ENCODE results near the gene PARP15.

The PARP15 gene

DNA sequence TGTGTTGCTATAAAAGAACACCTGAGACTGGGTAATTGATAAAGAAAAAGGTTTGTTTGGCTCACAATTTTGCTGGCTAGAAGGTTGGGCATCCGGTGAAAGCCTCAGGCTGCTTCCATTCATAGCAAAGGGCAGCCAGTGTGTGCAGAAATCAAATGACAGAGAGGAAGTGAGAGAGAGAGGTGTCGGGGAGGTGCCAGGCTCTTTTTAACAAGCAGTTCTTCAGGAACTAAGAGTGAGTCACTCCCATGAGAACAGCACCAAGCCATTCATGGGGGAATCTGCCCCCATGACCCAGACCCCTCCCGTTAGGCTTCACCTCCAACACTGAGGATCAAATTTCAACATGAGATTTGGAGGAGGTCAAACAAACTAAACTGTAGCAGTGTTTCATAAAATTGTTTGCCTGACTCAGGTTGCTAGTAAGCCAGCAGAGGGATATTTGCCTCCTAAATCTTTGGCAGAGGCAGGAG lies 4.5 kb upstream of the PARP15 start:
- DNase-seq (ENCODE audit: low spot score): no peak

DNA sequence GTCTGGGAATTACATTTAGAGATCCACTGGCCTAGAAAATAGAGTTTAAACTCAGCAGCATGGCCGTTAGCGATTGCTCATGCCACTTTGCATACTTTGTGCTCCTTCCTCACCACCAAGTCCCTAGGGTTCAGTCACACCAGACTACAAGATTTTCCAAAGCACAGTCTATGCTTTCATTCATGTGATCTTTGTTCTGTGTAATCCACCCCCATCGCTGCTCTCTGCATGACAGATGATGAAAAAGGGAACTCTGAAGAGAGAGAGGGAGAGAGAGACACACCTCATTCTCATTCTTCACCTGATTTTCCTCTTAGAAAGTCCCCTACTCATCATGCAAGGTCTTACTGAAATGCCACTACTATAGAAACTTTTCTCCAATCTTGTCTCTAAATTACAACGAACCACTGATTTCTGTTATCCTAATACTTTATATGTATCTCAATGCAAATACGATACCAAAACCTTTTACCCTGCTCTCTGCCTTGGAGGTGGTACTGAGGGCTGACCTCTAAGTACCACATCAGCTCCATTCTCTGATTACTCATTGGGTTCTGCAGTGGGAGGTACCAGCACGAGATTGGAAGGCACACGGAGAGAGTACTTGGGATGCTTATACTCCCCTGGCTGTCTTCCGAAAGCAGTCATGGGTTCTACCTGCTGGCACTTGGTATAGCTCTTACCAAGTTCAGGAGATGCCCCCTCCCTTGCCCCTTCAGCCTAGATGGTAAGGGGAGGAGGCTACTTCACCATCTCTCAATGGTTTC lies 1.1 kb upstream of the PARP15 start:
- no peak for DNase-seq (ENCODE audit: low spot score)

- DNase-seq (ENCODE audit: low spot score): no peak
These were observed 755 bp downstream of the PARP15 start for GRCh38 chr3:122578069-122578740.

DNA sequence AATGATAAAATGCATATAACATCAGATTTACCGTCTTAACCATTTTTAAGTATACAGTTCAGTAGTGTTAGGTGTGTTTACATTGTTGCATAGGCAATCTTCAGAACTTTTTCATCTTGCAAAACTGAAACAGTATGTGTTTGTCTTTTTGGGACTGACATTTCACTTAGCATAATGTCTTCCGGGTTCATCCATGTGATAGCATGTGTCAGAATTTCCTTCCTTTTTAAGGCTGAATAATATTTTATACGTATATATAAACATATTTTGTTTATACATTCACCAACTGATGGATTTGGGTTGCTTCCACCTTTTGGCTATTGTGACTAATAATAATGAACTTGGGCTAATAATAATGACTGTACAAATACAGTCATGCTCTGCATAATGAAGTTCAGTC lies 3.0 kb downstream of the PARP15 start:
- DNase-seq (ENCODE audit: low spot score): no peak

GRCh38 chr3:122581622-122582021 lies 4.2 kb downstream of the PARP15 start:
- DNase-seq (ENCODE audit: low spot score): no peak

- no peak for DNase-seq (ENCODE audit: low spot score)
These were observed 4.9 kb downstream of the PARP15 start for GRCh38 chr3:122582390-122582789.

- DNase-seq (ENCODE audit: low spot score): no peak
These were observed 8.6 kb downstream of the PARP15 start for GRCh38 chr3:122586098-122586497.

DNA sequence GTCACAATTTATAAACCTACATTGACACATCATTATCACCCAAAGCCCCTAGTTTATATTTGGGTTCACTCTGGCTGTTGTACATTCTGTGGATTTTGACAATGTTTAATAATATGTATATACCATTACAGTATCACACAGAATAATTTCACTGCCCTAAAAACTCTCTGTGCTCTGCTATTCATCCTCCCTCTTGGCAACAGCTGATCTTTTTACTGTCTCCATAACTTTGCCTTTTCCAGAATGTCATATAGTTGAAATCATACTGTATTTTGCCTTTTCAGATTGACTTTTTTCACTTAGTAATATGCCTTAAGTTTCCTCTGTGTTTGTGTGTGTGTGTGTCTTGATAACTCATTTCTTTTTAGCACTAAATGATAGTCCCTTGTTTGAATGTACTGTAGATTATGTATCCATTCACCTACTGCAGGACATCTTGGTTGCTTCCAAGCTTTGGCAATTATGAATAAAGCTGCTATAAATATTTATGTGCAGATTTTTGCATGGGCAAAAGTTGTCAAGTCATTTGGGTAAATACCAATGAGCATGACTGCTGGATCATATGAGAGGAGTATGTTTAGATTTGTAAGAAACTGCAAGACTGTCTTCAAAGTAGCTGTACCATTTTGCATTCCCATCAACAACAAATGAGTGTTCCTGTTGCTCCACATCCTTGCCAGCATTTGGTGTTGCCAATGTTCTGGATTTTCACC lies 9.5 kb downstream of the PARP15 start:
- no peak for DNase-seq (ENCODE audit: low spot score)

- DNase-seq (ENCODE audit: low spot score): no peak
These were observed 10.1 kb downstream of the PARP15 start for GRCh38 chr3:122587572-122587971.

DNA sequence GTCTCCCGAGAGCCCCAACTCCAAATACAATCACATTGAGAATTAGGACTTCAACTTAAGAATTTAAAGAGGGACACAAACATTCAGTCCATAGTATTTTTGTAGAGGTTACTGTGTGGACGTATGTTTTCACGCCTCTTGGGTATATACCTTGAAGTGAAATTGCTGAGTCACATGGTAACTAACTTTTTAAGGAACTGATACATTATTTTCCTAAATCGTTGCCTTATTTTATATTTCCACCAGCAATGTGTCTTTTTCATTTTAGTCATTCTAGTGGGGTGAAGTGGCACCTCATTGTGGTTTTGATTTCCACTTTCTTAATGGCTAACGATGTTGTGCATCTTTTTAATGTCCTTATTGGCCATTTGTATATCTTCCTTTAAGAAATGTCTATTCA lies 11.8 kb downstream of the PARP15 start:
- no peak for DNase-seq (ENCODE audit: low spot score)

DNA sequence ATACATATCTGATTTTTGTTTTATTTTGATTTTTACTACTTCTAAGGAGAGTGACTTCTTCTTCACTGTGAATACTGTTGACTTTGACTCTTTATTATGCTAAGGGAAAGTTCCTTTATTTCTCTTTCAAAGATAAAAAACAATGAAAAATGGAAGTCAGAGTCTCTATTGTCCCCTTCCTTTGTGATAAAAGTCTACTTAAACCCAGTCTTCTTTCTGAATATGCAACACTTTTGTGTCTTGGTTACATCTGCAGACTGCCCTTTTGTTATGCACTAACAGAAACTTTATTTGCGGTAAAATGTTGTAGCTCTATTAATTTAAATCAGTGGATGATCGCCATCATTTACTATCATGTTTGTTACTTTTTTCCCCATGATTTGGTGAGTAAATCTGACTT lies 13.2 kb downstream of the PARP15 start:
- no peak for DNase-seq (ENCODE audit: low spot score)

DNA sequence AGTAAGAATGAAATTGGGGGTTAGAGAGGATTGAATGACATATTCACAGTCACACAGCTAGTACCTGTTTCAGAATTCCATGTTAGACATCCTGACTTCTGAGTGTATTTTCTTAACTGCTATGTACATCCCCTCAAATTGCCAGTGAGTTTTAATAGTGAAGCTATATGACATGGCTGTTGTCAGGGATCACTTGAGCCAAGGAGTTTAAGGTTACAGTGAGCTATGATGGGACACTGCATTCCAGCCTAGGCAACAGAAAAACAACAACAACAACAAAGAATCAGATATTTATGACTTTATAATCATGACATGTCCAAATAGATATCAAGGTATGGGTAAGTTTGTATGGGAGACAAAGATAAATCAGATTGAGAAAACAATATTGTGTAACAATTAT lies 16.6 kb downstream of the PARP15 start:
- DNase-seq (ENCODE audit: low spot score): no peak

GRCh38 chr3:122598151-122598550 lies 20.7 kb downstream of the PARP15 start:
- DNase-seq (ENCODE audit: low spot score): no peak

GRCh38 chr3:122598556-122598955 lies 21.1 kb downstream of the PARP15 start:
- no peak for DNase-seq (ENCODE audit: low spot score)

- DNase-seq (ENCODE audit: low spot score): no peak
These were observed 24.7 kb downstream of the PARP15 start for GRCh38 chr3:122602011-122602710.

DNA sequence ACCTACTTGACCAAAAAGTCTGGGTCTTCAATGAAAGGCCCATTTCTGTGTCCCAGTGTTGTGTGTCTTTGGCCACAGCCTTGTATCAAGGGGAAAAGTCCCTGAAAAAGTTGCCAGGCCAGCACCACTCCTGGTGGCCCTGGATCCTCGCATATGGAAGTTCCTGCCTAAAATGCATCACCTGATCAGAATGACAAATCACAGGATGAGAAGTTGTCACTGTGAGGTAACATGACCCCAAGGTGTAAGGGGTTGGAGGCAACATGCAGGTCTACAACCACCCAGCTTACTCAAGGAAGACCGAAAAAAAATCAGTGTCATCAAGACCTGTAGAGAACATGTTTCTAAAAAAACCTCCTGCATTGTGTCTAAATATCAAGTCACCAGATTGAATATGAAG lies 25.6 kb downstream of the PARP15 start:
- DNase-seq (ENCODE audit: low spot score): no peak

- DNase-seq (ENCODE audit: low spot score): no peak
These were observed 28.9 kb downstream of the PARP15 start for GRCh38 chr3:122606330-122606729.

DNA sequence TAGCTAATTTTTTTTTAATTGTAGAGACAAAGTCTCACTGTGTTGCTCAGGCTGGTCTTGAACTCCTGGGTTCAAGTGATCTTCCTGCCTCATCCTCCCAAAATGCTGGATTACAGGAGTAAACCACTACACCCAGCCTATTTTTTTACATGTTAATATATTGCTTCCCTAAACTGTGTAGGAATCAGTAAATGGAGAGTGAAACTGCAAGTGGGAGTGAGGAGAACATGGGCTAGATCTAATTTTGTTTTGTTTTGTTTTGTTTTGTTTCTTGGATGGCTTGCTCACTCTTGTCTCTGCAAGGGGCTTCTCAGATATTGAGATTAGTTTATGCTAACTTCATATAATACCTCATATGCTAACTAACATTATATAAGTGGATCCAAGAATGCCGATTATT lies 31.5 kb downstream of the PARP15 start:
- no peak for DNase-seq (ENCODE audit: low spot score)

DNA sequence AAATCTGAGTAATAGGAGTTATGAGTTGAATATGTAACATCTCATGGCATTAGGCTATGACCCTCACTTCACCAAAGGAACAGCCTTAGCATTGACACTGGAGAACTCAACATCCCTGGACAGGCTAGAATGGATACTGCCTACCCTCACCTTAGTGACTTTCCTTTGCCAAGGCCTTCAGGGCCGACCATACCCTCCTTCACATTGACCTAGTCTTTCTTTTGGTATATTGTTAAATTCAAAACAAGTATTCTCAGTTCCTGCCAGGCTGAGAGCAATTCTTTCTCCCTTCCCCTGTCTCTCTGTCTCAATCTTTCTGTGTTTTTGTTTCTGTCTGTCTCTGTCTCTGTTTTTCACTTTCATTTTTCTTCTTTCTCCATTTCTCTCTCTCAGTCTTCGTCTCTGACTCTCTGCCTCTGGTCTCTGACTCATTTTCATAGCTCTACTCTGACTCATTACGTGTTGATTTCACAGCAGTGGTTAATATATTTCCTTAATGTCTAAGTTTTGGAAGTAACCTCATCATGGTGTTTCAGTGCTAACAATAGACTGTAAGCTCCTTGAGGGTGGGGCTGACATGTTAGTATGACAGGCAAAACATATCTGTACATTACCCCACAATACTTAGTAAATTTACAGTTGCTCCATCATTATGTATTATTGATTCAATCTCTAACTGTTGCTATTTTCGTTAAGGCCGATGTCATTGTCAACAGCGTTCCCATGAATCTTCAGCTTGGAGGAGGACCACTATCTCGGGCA lies 32.5 kb downstream of the PARP15 start:
- DNase-seq (ENCODE audit: low spot score): peak; percentile 63

DNA sequence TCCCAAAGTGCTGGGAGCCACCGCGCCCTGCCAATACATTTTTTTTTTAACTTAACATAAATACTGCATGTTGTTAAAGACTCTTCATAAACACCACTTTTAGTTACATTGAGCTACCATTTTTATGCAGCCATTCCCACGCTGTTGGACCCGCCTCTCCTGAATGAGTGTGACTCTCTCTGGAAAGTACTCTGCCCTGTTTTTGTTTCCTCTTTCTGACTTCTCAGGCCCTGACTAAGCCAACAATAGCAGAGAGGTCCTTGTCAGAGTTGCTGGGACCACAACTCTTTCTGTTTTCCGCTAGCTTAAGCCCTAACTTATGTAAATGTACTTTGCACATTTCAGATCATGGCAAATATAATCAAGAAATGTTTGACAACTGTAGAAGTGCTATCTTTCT lies 35.2 kb downstream of the PARP15 start:
- DNase-seq (ENCODE audit: low spot score): no peak

DNA sequence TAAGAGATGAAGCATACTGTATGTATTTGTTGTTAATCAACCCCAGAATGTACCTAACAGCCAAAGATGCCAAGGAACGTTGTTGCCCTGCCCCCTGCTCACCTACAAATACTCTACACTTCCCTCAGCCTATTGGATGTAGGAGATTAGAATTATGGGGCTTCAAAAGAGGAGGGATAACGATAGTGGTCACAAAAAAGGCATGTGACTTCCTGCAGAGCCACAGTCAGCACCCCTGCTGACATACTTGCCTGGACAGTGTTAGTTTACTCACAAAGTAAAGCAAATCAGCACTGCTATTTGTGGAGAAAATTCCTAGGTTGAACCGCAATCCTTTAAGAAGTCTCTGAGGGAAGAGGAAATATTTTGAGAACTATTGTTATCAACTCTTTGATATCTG lies 37.9 kb downstream of the PARP15 start:
- DNase-seq (ENCODE audit: low spot score): peak; percentile 20

- DNase-seq (ENCODE audit: low spot score): no peak
These were observed 41.2 kb downstream of the PARP15 start for GRCh38 chr3:122618614-122619013.
